NCI-H524 (cell line): ENCODE data around the gene GRK2.

Experiments used
- DNase-seq, 2 experiments: peaks; one replicate each; lab custom pipeline; 2025; lab: John Stamatoyannopoulos, UW

Gene GRK2

GRCh38 chr11:67254798-67255197, 11.5 kb upstream of the GRK2 start:
- no peak for DNase-seq

DNA sequence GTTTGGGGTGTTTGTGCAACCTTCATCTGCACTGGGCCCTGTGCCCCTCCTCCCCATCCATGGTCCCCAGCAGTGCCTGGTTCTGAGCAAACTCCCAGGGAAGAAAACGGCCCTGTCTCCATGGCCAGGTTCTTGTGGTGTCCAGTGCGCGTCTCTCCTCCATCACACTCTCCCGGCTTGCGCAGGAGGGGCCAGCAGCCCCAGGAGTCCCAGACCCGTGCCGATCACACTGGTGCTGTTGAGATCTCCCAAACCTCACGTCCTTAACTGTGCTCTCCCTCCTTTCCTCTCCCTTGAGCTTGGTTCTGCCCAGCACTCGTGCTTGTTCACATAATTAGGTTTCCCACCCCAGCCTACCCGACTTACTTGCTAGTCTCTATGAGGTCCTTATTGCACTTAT, 10.9 kb upstream of the GRK2 start:
- no peak for DNase-seq

DNA sequence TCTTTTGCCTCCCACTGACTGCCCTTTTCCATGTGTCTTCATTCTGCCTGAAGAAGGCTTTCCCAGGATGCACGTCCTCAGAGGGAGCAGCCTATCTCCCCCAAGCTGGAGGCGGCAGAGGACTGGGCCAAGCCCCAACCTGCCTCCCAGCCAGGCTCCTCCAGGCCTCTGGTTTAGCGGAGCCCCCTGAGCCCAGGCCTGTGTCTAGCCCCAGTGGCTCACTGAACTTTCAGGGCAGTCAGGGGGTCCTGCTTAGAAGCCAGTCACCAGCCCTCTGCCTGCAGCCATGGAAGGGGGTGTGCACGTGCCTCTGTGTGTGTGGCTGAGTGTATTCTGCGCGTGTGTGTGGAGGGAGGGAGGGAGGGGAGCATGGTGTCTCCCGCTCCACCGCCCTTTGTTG, 10.4 kb upstream of the GRK2 start:
- no peak for DNase-seq

DNA sequence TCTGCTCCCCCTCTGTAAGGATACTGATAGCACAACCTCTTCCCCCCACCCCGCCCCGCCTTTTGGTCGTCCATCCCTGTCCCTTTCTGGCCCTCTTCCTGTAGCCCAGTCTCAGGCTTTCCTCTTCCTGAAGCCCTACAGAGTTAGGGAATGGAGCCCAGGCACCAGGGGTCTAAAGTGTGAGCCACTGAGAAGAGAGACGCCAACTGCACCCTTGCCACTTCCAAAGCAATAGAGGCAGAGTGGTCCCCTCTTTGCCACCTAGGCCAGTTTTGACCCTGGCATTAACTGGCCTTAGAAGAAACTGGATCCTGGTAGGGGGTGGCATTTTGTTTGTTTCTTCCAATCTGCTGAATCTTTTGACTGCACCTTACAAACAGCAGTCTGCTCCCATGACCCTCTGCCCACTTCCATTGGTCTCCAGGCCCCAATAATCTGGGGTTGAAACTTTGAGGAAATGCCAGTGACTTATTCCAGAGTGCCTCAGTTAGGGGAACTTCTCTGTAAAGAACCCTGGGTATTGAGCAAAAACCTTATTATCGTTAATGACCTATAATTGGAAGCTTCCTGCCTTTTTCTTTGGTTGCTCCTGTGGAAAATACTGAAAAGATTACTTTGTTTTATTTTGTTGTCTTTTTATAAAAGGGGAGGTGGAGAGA, 9.7 kb upstream of the GRK2 start:
- DNase-seq: no peak

GRCh38 chr11:67260406-67260805, 5.9 kb upstream of the GRK2 start:
- no peak for DNase-seq

- peak; percentile 53 to 70 for DNase-seq
Observed at GRCh38 chr11:67260885-67261639, 5.2 kb upstream of the GRK2 start.

DNA sequence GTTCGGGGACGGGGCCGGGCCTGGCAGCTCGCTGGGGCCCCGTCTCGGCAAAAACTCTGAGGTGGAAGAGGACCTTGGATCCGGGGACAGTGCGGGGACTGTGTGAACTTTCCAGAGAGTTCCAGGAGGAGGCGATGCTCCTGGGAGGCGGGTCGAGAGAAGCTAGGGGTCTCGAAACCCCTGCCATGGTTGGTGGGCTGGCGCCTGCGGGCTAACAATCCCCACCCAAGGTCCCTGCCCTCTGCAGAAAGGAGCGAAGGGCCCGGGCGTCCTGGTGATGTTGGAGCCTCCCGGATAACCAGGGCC, 4.7 kb upstream of the GRK2 start:
- DNase-seq: no peak

GRCh38 chr11:67261946-67262681, 4.2 kb upstream of the GRK2 start:
- DNase-seq: peak in 1 of 2 experiments; percentile 45

DNA sequence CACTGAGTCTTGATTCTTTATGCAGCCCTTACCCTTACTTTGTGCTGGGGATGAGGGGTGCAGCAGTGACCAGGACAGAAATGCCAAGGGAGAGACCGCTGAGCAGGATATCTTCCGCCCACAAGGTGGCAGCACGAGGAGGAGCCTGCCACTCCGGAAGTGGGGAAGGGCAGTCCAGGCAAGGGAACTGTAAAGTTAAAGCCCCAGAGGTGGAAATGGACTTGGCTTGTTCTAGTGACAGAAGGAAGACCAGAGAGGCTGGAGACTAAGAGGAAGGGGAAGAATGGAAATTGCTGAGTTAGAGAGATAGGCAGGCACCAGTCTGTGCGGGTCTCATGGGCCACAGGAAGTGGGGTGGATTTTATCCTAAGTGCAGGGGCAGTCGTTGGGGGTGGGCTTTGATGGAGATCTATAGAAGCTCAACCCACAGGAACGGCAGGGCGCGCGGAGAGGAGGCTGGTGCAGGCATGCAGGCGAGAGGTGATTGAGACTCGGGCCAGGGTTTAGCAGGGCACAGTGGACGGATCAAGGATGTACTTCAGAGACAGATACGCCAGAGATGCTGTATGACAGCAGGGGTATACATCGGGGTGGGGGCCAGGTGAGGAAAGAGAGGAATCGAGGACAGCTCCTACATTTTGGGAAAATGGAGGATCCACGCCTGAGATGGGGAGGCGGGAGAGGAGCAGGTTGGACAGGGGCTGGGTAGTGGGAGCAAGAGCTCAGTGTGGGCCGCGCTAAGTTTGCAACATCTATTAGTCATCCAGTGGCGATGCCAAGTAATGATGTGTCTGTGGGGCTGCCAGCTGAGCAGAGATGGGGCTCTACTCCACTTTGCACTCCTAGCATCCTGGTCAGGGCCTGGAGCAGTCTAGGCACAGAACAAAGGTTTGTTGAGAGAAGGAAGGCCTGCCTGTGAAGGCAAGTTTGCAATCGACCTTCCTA, 3.3 kb upstream of the GRK2 start:
- DNase-seq: peak; percentile 41 to 71

DNA sequence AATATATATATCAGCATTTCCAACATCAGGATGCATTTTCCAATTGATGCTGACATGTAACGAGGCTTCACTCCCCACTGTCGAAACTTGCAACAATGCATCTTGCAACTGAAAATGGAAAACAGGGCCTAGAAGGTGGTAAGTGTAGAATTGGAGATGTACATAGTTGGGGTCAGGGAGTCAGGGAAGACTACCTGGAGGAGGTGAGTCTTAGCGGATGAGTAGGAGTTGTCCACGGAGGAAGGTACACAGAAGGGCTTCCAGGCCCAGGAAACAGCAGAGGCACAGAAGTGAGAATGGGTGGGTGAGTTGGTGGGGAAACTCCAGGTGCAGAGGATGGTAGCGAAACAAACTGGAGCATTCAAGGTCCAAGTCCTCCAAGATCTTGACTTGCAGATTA, 2.0 kb upstream of the GRK2 start:
- DNase-seq: no peak

- no peak for DNase-seq
Observed at GRCh38 chr11:67264877-67265632, 1.2 kb upstream of the GRK2 start.

GRCh38 chr11:67265633-67266448, 432 bp upstream of the GRK2 start:
- peak in 1 of 2 experiments; percentile 39 for DNase-seq

GRCh38 chr11:67267188-67268080, 1.2 kb downstream of the GRK2 start:
- no peak for DNase-seq

GRCh38 chr11:67268081-67268961, 2.0 kb downstream of the GRK2 start:
- no peak for DNase-seq

- DNase-seq: no peak
Observed at GRCh38 chr11:67268962-67269268, 2.6 kb downstream of the GRK2 start.

GRCh38 chr11:67269401-67270255, 3.4 kb downstream of the GRK2 start:
- no peak for DNase-seq
